ENCODE measurements around the gene GINS2.

GINS2 gene

GRCh38 chr16:85639529-85640253 is 49.1 kb downstream of the GINS2 start:
- H3K9ac ChIP-seq (ENCODE audit: low read depth, low read length), result no peak overlapping the region
- H3K4me3 ChIP-seq (ENCODE audit: low read length), result no peak overlapping the region
- no peaks in the 10 kb centered on the region for H3K27me3 ChIP-seq (ENCODE audit: insufficient read depth, low read length)
- no peak overlapping the region for H3K27ac ChIP-seq (ENCODE audit: low read length)
- peaks cover 15% of the 10 kb centered on the region; the same call in 1 of the 2 replicates for H3K36me3 ChIP-seq (ENCODE audit: insufficient read depth, low read depth, low read length)
- no peaks in the 10 kb centered on the region for H3K4me1 ChIP-seq (ENCODE audit: insufficient read depth, low read length)
- H3K9me3 ChIP-seq (ENCODE audit: insufficient read depth, low read depth, low read length), result no peaks in the 10 kb centered on the region

DNA sequence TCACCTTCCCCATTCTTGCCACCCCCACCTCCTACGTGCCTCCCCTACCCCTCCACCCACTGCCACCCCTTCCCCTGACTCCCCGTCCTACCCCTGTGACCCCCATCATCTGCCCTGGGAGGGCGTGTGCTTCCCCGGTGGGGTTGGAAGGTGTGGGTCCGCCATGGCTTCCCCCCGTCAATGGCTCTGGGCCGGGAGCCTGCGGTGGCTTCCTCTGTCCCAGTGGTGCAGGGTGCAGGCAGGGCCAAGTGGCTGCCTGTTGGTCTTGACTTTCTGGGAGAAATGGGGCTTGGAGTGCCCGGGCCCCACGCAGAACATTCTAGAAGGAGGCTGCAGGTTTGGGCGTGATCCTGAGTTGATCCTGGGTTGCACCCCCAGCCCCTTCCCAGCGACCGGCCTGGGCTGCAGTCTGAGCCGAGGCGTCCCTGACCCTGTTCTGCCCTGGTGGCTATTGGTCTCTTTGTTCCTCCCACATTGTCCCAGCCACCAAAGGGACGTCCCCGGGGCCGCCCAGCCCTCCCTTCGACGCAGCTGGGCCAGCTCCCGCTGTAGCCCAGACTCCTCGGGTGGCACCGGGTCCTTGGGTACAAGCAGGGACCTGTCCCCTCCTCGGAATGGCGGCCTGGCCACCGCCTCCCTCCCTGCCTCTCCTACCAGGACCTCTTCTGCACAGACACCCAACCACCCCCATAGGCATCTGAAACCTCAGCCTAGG is 49.9 kb downstream of the GINS2 start:
- H3K4me1 ChIP-seq (ENCODE audit: insufficient read depth, low read length), result no peaks in the 10 kb centered on the region
- no peaks in the 10 kb centered on the region for H3K27me3 ChIP-seq (ENCODE audit: insufficient read depth, low read length)
- no peak overlapping the region for H3K27ac ChIP-seq (ENCODE audit: low read length)
- no peak overlapping the region for H3K4me3 ChIP-seq (ENCODE audit: low read length)
- H3K9ac ChIP-seq (ENCODE audit: low read depth, low read length), result no peak overlapping the region; the same call in 1 of the 2 replicates
- peaks cover 20% of the 10 kb centered on the region; the same call in 1 of the 2 replicates for H3K36me3 ChIP-seq (ENCODE audit: insufficient read depth, low read depth, low read length)
- H3K9me3 ChIP-seq (ENCODE audit: insufficient read depth, low read depth, low read length), result no peaks in the 10 kb centered on the region

GRCh38 chr16:85637808-85638647 is 50.7 kb downstream of the GINS2 start:
- Histone ChIP-seq H3K4me1 (ENCODE audit: insufficient read depth, low read length) (no peaks in the 10 kb centered on the region), H3K36me3 (ENCODE audit: insufficient read depth, low read depth, low read length) (peaks cover 20% of the 10 kb centered on the region; the same call in 1 of the 2 replicates), H3K27me3 (ENCODE audit: insufficient read depth, low read length) (no peaks in the 10 kb centered on the region), H3K4me3 (ENCODE audit: low read length) (no peak overlapping the region), H3K9me3 (ENCODE audit: insufficient read depth, low read depth, low read length) (no peaks in the 10 kb centered on the region), H3K9ac (ENCODE audit: low read depth, low read length) (no peak overlapping the region), H3K27ac (ENCODE audit: low read length) (no peak overlapping the region)

- Histone ChIP-seq H3K9ac (ENCODE audit: low read depth, low read length) (no peak overlapping the region), H3K4me3 (ENCODE audit: low read length) (no peak overlapping the region), H3K27ac (ENCODE audit: low read length) (no peak overlapping the region), H3K27me3 (ENCODE audit: insufficient read depth, low read length) (no peaks in the 10 kb centered on the region), H3K4me1 (ENCODE audit: insufficient read depth, low read length) (no peaks in the 10 kb centered on the region), H3K9me3 (ENCODE audit: insufficient read depth, low read depth, low read length) (no peaks in the 10 kb centered on the region), H3K36me3 (ENCODE audit: insufficient read depth, low read depth, low read length) (peaks cover 20% of the 10 kb centered on the region; the same call in 1 of the 2 replicates)
Measured at GRCh38 chr16:85637061-85637807, 51.5 kb downstream of the GINS2 start.

DNA sequence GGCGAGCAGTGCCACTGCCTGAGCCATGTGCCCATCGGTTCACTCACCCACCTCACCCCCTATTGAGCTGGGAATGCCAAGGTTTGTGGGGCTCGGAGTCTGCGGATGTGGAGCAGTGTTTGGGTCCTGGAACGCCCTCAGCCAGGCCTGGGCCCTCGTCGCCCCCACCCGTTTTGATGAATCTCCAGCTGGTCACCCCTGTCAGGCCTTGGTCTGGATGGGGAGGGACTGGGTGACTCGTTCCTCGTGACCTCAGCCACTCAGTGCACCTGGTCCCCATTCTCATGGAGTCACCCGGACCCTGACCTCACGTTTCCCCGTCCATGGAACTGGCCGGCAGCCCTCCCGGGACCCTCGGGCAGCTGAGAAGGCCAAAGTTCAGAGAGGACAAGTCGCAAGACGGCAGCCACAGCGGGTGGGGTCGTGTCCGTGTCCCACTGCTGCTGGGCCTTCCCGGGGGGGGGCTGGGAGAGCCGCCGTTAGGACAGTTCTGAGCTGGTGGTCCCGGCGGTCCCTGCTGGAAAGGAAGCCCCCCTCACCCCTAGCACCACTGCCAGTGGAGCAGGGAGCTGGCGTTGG is 52.4 kb downstream of the GINS2 start:
- Histone ChIP-seq H3K36me3 (ENCODE audit: insufficient read depth, low read depth, low read length) (peaks cover 20% of the 10 kb centered on the region; the same call in 1 of the 2 replicates), H3K4me3 (ENCODE audit: low read length) (no peak overlapping the region), H3K4me1 (ENCODE audit: insufficient read depth, low read length) (no peaks in the 10 kb centered on the region), H3K27ac (ENCODE audit: low read length) (no peak overlapping the region), H3K9ac (ENCODE audit: low read depth, low read length) (no peak overlapping the region), H3K9me3 (ENCODE audit: insufficient read depth, low read depth, low read length) (no peaks in the 10 kb centered on the region), H3K27me3 (ENCODE audit: insufficient read depth, low read length) (no peaks in the 10 kb centered on the region)

- H3K36me3 ChIP-seq (ENCODE audit: insufficient read depth, low read depth, low read length), result peaks cover 20% of the 10 kb centered on the region; the same call in 1 of the 2 replicates
- no peaks in the 10 kb centered on the region for H3K9me3 ChIP-seq (ENCODE audit: insufficient read depth, low read depth, low read length)
- H3K27me3 ChIP-seq (ENCODE audit: insufficient read depth, low read length), result no peaks in the 10 kb centered on the region
- no peak overlapping the region for H3K27ac ChIP-seq (ENCODE audit: low read length)
- no peak overlapping the region for H3K9ac ChIP-seq (ENCODE audit: low read depth, low read length)
- no peaks in the 10 kb centered on the region for H3K4me1 ChIP-seq (ENCODE audit: insufficient read depth, low read length)
- H3K4me3 ChIP-seq (ENCODE audit: low read length), result no peak overlapping the region
Measured at GRCh38 chr16:85635545-85636140, 53.1 kb downstream of the GINS2 start.

- H3K36me3 ChIP-seq (ENCODE audit: insufficient read depth, low read depth, low read length), result peaks cover 27% of the 10 kb centered on the region; the same call in 1 of the 2 replicates
- no peak overlapping the region for H3K9ac ChIP-seq (ENCODE audit: low read depth, low read length)
- no peaks in the 10 kb centered on the region for H3K4me1 ChIP-seq (ENCODE audit: insufficient read depth, low read length)
Measured at GRCh38 chr16:85634747-85635544, 53.8 kb downstream of the GINS2 start.

GRCh38 chr16:85633888-85634287 is 54.9 kb downstream of the GINS2 start:
- H3K9me3 ChIP-seq (ENCODE audit: insufficient read depth, low read depth, low read length), result peaks cover 6% of the 10 kb centered on the region; the same call in 1 of the 2 replicates
- H3K27me3 ChIP-seq (ENCODE audit: insufficient read depth, low read length), result no peaks in the 10 kb centered on the region
- H3K27ac ChIP-seq (ENCODE audit: low read length), result no peak overlapping the region
- H3K4me1 ChIP-seq (ENCODE audit: insufficient read depth, low read length), result no peaks in the 10 kb centered on the region
- no peak overlapping the region for H3K9ac ChIP-seq (ENCODE audit: low read depth, low read length)
- peaks cover 37% of the 10 kb centered on the region for H3K36me3 ChIP-seq (ENCODE audit: insufficient read depth, low read depth, low read length)
- no peak overlapping the region for H3K4me3 ChIP-seq (ENCODE audit: low read length)

More at GRCh38 chr16:85634747-85635544, 53.8 kb downstream of the GINS2 start:
- H3K27ac ChIP-seq (ENCODE audit: low read length), result no peak overlapping the region
- H3K9me3 ChIP-seq (ENCODE audit: insufficient read depth, low read depth, low read length), result no peaks in the 10 kb centered on the region
- no peak overlapping the region for H3K4me3 ChIP-seq (ENCODE audit: low read length)
- no peaks in the 10 kb centered on the region for H3K27me3 ChIP-seq (ENCODE audit: insufficient read depth, low read length)

GRCh38 chr16:85633438-85633743 is 55.4 kb downstream of the GINS2 start:
- Histone ChIP-seq H3K4me3 (ENCODE audit: low read length) (no peak overlapping the region), H3K36me3 (ENCODE audit: insufficient read depth, low read depth, low read length) (peaks cover 42% of the 10 kb centered on the region), H3K27me3 (ENCODE audit: insufficient read depth, low read length) (no peaks in the 10 kb centered on the region), H3K4me1 (ENCODE audit: insufficient read depth, low read length) (no peaks in the 10 kb centered on the region), H3K9me3 (ENCODE audit: insufficient read depth, low read depth, low read length) (peaks cover 6% of the 10 kb centered on the region; the same call in 1 of the 2 replicates), H3K27ac (ENCODE audit: low read length) (no peak overlapping the region), H3K9ac (ENCODE audit: low read depth, low read length) (no peak overlapping the region)
